ENCODE results near the gene IL20RB.
"Not testable (repeated sequence)": the region's sequence is repeated elsewhere in the genome, so short reads cannot be mapped to it uniquely, and the experiment has no call there.

IL20RB gene

DNA sequence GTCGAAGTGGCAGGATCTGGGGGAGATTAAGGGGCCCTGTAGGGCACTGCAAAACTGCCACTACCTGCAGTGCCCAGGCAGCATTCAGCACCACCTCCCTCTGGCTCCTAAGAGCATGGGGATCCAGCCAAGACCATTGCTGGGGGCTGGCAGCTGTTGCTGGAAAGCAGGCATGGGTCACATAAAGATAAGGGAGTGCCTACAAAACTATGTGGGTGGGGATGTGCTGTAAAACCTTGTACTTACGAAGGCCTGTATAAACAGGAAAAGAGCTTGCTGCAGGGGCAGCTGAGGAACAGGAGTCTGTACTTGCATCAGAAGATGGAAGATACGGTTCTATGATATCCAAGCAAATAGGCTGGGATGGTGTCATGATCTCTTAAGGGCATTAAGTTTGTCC is 27.1 kb downstream of the IL20RB start:
- no peaks in the 10 kb centered on the region for H3K4me1 Mint-ChIP-seq (ENCODE audit: low read depth)
- no peaks in the 10 kb centered on the region for H3K27me3 Mint-ChIP-seq (ENCODE audit: low read depth)
- H3K4me3 Mint-ChIP-seq, result no peak overlapping the region
- H3K9me3 Mint-ChIP-seq, result no peaks in the 10 kb centered on the region
- no peaks in the 10 kb centered on the region for H3K36me3 Mint-ChIP-seq (ENCODE audit: low read depth)
- H3K27ac Mint-ChIP-seq, result no peak overlapping the region

- not testable (repeated sequence) for H3K36me3 Mint-ChIP-seq (ENCODE audit: low read depth); H3K4me3 Mint-ChIP-seq; H3K4me1 Mint-ChIP-seq (ENCODE audit: low read depth); H3K9me3 Mint-ChIP-seq; H3K27ac Mint-ChIP-seq; H3K27me3 Mint-ChIP-seq (ENCODE audit: low read depth)
Measured at GRCh38 chr3:136987398-136987980, 29.7 kb downstream of the IL20RB start.

GRCh38 chr3:136988651-136989050 is 30.9 kb downstream of the IL20RB start:
- Mint-ChIP-seq H3K4me1 (ENCODE audit: low read depth) (no peaks in the 10 kb centered on the region), H3K27ac (no peak overlapping the region), H3K9me3 (no peaks in the 10 kb centered on the region), H3K27me3 (ENCODE audit: low read depth) (no peaks in the 10 kb centered on the region), H3K36me3 (ENCODE audit: low read depth) (no peaks in the 10 kb centered on the region), H3K4me3 (no peak overlapping the region)

DNA sequence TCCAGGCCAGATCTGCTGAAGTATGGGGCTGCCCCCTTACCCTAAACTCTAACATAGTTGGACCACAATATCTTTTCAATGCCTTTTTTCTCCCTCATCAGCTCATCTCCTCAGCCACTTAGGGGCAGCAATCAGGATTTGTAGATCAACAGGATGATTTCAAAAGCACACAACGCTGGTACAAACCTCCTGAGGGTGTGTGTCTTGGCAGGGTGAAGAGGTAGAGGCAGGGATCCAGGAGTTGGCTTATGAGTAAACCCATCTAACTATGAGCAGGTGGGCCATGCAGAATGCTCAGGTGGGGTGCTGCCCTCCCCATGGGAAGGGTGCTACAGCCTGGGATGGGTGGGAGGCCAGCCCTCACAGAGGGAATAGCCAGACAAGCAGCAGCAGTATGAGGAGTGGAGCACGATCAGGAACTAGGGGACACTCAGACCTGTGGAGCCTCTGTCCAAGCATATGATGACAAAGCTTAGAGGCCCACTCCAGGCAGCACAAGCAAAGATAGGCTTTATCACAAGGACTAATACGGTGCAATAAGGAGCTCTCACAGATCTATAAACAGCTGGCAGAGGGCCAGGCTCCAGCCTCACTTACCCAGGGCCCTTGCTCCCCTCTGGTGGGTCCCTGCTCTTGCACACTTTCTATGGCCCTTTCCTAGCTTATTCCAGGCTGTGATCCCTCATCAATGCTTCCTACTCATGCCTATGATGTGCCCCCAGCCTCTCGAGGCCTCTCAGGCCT is 32.2 kb downstream of the IL20RB start:
- H3K27ac Mint-ChIP-seq, result no peak overlapping the region
- H3K4me1 Mint-ChIP-seq (ENCODE audit: low read depth), result peaks cover 1% of the 10 kb centered on the region
- H3K27me3 Mint-ChIP-seq (ENCODE audit: low read depth), result no peaks in the 10 kb centered on the region
- no peaks in the 10 kb centered on the region for H3K36me3 Mint-ChIP-seq (ENCODE audit: low read depth)
- no peaks in the 10 kb centered on the region for H3K9me3 Mint-ChIP-seq
- no peak overlapping the region for H3K4me3 Mint-ChIP-seq

DNA sequence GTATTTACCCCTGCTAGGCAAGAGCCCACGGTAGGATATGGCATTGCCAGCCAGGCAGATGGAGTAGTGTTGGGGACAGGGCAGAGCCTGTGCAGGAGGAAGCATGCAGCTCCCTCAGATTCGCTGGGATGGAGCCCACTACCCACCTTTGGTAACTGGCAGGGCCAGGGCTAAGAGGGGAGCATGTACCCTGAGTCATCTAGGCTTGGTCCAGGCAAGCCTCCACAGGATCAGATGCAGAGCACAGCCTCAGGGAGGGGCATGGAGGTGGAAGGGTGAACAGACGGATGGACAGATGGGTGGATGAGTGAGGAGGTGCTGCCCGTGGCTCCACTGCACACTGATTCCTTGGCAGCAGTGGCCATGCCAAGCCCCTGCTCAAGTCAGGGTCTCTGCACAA is 33.0 kb downstream of the IL20RB start:
- Mint-ChIP-seq H3K27me3 (ENCODE audit: low read depth) (no peaks in the 10 kb centered on the region), H3K4me1 (ENCODE audit: low read depth) (peaks cover 2% of the 10 kb centered on the region), H3K4me3 (no peak overlapping the region), H3K9me3 (no peaks in the 10 kb centered on the region), H3K36me3 (ENCODE audit: low read depth) (no peaks in the 10 kb centered on the region), H3K27ac (no peak overlapping the region)

DNA sequence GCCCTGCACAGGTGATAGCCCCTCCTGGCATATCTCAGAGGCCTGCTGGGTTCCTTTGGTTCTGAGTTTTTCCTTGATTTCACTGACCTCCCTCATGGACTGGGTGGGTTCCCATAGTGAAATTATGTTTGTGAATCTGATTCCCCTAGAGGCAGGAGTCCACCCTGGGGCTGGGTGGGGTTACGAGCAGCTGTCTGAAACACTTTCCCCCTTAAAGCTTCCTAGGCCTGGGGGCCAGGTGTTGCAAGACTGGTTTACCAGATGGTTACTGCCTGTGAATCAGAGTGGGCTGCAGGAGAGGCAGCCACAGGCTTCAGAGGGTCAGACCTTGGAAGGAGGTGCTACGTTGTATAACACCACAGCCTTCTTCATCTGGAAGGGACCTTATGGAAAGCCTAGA is 34.3 kb downstream of the IL20RB start:
- H3K9me3 Mint-ChIP-seq, result no peaks in the 10 kb centered on the region
- peaks cover 2% of the 10 kb centered on the region for H3K4me1 Mint-ChIP-seq (ENCODE audit: low read depth)
- no peak overlapping the region for H3K27ac Mint-ChIP-seq
- H3K27me3 Mint-ChIP-seq (ENCODE audit: low read depth), result no peaks in the 10 kb centered on the region
- no peak overlapping the region for H3K4me3 Mint-ChIP-seq
- H3K36me3 Mint-ChIP-seq (ENCODE audit: low read depth), result no peaks in the 10 kb centered on the region

DNA sequence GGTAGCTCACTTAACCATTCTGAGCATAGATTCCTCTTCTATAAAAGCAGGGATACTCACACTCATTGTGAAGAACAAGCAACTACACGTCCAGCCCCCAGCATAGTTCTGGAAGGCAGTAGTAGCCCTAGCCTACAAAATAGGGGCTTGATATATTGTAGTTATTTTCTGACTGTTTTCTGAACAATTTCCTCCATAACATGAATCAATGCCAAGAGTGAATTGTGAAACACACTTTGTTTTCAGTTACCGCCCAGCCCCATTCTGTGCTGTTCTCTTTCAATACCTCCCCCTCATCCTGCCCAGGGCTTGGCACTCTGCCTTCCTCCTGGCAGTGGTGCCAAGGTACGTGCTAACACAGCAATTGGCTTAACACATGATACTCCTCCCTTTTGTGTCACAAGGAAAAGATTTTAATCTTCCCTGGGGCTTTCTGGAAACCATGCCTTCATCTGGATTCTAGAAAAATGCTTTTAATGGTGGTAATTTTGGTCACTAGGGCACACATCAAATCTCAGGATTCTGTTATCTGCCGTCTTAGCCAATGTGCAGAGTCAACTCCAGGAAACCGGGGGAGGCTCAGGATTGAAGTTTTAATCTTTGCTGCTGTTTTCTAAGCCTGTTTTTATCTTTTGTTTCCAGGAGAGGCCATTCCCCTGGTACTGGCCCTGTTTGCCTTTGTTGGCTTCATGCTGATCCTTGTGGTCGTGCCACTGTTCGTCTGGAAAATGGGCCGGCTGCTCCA is 37.2 kb downstream of the IL20RB start:
- Mint-ChIP-seq H3K4me3 (no peak overlapping the region), H3K27me3 (ENCODE audit: low read depth) (no peaks in the 10 kb centered on the region), H3K27ac (no peak overlapping the region), H3K9me3 (no peaks in the 10 kb centered on the region), H3K36me3 (ENCODE audit: low read depth) (no peaks in the 10 kb centered on the region), H3K4me1 (ENCODE audit: low read depth) (peaks cover 2% of the 10 kb centered on the region)

GRCh38 chr3:136995652-136996051 is 37.9 kb downstream of the IL20RB start:
- H3K4me3 Mint-ChIP-seq, result no peak overlapping the region
- H3K27ac Mint-ChIP-seq, result no peak overlapping the region

GRCh38 chr3:137000039-137000438 is 42.3 kb downstream of the IL20RB start:
- Mint-ChIP-seq H3K27ac (no peak overlapping the region), H3K4me3 (no peak overlapping the region), H3K27me3 (ENCODE audit: low read depth) (peaks cover 9% of the 10 kb centered on the region), H3K36me3 (ENCODE audit: low read depth) (peaks cover 5% of the 10 kb centered on the region), H3K4me1 (ENCODE audit: low read depth) (peaks cover under 1% of the 10 kb centered on the region), H3K9me3 (no peaks in the 10 kb centered on the region)

More at GRCh38 chr3:136995652-136996051, 37.9 kb downstream of the IL20RB start:
- H3K36me3 Mint-ChIP-seq (ENCODE audit: low read depth), result no peaks in the 10 kb centered on the region
- H3K4me1 Mint-ChIP-seq (ENCODE audit: low read depth), result peaks cover 2% of the 10 kb centered on the region
- H3K9me3 Mint-ChIP-seq, result no peaks in the 10 kb centered on the region
- H3K27me3 Mint-ChIP-seq (ENCODE audit: low read depth), result no peaks in the 10 kb centered on the region

DNA sequence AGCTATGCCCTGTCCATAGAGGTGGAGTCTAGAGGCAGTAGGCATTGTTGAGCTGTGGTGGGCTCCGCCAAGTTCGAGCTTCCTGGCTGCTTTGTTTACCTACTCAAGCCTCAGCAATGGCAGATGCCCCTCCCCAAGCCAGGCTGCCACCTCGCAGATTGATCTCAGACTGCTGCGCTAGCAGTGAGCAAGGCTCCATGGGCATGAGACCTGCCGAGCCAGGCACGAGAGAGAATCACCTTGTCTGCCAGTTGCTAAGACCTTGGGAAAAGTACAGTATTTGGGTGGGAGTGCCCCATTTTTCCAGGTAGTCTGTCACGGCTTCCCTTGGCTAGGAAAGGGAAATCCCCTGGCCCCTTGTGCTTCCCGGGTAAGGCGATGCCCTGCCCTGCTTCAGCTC is 49.6 kb downstream of the IL20RB start:
- not testable (repeated sequence) for H3K4me3 Mint-ChIP-seq; H3K36me3 Mint-ChIP-seq (ENCODE audit: low read depth); H3K4me1 Mint-ChIP-seq (ENCODE audit: low read depth); H3K9me3 Mint-ChIP-seq; H3K27ac Mint-ChIP-seq
- peaks cover 10% of the 10 kb centered on the region for H3K27me3 Mint-ChIP-seq (ENCODE audit: low read depth)

DNA sequence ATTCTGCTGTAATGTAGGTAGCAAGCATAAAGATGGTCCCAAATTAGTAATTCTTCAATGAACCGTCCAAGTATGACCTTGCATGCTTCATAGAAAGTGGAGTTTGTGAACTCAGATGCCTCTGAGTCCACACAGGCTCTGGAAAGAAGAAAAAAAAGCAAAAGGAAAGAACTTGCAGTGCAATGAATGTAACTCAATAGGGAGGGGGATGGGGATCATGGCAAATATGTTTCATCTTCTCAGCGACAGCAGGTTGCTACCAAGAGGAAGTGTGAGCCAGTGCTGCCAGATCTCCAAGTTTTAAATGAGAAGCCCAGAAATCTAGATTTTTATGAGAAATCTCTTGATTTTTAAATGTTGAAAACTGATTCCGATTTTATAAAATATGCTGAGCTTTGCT is 50.3 kb downstream of the IL20RB start:
- Mint-ChIP-seq H3K4me3 (no peak overlapping the region), H3K27ac (no peak overlapping the region), H3K27me3 (ENCODE audit: low read depth) (peaks cover 10% of the 10 kb centered on the region), H3K9me3 (no peaks in the 10 kb centered on the region), H3K36me3 (ENCODE audit: low read depth) (peaks cover 3% of the 10 kb centered on the region), H3K4me1 (ENCODE audit: low read depth) (no peaks in the 10 kb centered on the region)

- peaks cover 3% of the 10 kb centered on the region for H3K4me1 Mint-ChIP-seq (ENCODE audit: low read depth)
- H3K27me3 Mint-ChIP-seq (ENCODE audit: low read depth), result peaks cover 4% of the 10 kb centered on the region
- H3K27ac Mint-ChIP-seq, result no peak overlapping the region
- no peaks in the 10 kb centered on the region for H3K36me3 Mint-ChIP-seq (ENCODE audit: low read depth)
- H3K9me3 Mint-ChIP-seq, result no peaks in the 10 kb centered on the region
- H3K4me3 Mint-ChIP-seq, result no peak overlapping the region
Measured at GRCh38 chr3:137008976-137009375, 51.2 kb downstream of the IL20RB start.

DNA sequence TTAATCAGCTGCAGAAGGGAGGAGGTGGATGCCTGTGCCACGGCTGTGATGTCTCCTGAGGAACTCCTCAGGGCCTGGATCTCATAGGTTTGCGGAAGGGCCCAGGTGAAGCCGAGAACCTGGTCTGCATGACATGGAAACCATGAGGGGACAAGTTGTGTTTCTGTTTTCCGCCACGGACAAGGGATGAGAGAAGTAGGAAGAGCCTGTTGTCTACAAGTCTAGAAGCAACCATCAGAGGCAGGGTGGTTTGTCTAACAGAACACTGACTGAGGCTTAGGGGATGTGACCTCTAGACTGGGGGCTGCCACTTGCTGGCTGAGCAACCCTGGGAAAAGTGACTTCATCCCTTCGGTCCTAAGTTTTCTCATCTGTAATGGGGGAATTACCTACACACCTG is 52.4 kb downstream of the IL20RB start:
- peaks cover under 1% of the 10 kb centered on the region for H3K27me3 Mint-ChIP-seq (ENCODE audit: low read depth)
- no peak overlapping the region for H3K4me3 Mint-ChIP-seq
- H3K4me1 Mint-ChIP-seq (ENCODE audit: low read depth), result peaks cover 8% of the 10 kb centered on the region
- H3K9me3 Mint-ChIP-seq, result no peaks in the 10 kb centered on the region
- H3K27ac Mint-ChIP-seq, result no peak overlapping the region
- no peaks in the 10 kb centered on the region for H3K36me3 Mint-ChIP-seq (ENCODE audit: low read depth)

DNA sequence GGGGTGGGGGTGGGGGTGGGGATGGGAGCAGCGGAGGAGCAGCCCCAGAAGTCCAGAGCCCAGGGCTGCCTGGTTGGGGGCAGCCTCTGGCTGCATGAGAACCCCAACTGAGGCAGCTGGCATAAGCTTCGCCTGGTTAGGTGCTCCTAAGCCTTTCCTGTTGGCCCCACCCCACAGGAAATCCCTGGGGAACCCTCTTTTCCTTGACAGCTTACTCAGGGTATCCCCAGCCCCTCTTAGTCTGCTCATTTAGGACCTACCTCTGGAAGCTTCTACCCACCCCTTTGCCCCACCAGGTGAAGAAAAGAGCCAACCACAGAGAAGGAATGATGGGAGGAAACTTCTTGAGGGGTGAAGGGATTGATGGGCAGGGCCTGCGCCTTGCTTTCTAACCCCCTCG is 53.4 kb downstream of the IL20RB start:
- Mint-ChIP-seq H3K4me1 (ENCODE audit: low read depth) (peaks cover 8% of the 10 kb centered on the region), H3K4me3 (no peak overlapping the region)

DNA sequence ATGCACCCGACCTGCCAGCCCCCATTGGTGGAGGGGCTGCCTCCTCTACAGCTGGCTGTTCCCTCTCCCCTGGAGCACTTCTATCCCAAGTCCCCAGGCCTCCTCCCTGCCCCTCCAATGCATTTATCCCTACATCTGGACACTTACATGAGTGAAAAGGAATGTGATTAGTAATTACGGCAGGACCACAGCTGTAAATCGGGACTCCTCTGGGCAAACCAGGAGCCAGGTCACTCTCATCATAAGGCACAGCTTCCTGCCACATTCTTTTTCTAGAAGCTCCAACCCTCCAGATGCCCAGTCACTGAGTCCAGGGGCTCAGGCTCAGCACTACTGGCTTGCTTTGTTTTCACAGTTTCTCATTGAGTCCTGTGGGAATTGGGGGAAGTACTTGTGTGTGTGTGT is 54.3 kb downstream of the IL20RB start:
- Mint-ChIP-seq H3K36me3 (ENCODE audit: low read depth) (no peaks in the 10 kb centered on the region), H3K27ac (no peak overlapping the region), H3K4me3 (no peak overlapping the region), H3K4me1 (ENCODE audit: low read depth) (peaks cover 8% of the 10 kb centered on the region), H3K9me3 (no peaks in the 10 kb centered on the region), H3K27me3 (ENCODE audit: low read depth) (no peaks in the 10 kb centered on the region)

More for the DNA sequence above, 53.4 kb downstream of the IL20RB start:
- Mint-ChIP-seq H3K36me3 (ENCODE audit: low read depth) (no peaks in the 10 kb centered on the region), H3K27me3 (ENCODE audit: low read depth) (no peaks in the 10 kb centered on the region), H3K27ac (no peak overlapping the region), H3K9me3 (no peaks in the 10 kb centered on the region)
